NCI-H748 (cell line): ENCODE data around the gene HTR5A.

ENCODE experiments used
- DNase-seq: peaks from one replicate; lab custom pipeline; 2025; ENCODE audit not compliant: unreplicated experiment; lab: John Stamatoyannopoulos, UW

The HTR5A gene

DNA sequence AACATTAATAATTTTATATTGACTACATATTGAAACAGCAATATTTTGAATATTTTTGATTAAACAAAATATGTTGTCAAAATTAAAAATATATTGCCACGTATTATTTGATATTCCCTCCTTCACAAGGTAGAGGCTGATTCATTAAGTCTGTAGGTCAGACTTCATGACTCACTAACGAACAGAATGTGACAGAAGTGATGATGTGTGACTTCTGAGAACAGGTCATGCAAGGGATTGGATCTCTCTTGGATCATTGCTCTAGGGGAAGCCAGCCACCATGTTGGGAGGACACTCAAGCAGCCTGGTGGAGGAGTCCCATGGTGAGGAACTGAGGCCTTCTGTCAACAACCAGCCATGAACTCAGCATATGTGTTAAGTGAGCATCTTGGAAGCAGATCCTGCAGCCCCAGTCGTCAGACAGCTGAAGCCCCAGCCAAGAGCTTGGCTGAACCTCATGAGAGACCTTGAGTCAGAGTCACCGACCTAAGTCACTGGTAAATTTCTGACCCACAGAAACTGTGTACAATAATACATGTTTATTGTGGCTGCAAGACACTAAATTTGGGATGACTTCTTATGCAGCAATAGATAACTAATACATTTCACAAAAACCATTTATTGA is 66.6 kb downstream of the HTR5A start:
- DNase-seq: no peak
